ENCODE measurements around the gene PDE4D.

DNA sequence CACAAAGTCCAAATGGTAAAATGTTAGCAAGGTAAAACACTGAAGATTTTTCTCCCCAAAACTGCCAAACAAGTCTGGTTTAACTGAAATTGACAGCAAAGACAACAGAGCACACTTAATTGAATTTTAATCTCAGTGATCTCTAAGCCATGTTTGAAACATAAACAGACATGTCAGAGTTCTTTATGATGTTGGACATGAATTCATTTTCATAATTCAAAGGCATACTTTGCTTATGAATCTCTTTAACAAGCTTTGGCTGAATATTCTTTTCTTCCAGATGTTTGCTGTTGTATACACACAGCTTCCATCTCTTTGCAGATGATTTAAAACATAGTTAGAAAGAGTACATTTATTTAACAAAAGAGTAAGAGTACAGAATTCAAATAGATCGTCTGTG is 801.6 kb downstream of the PDE4D start:
- TF ChIP-seq, protein P1, sequence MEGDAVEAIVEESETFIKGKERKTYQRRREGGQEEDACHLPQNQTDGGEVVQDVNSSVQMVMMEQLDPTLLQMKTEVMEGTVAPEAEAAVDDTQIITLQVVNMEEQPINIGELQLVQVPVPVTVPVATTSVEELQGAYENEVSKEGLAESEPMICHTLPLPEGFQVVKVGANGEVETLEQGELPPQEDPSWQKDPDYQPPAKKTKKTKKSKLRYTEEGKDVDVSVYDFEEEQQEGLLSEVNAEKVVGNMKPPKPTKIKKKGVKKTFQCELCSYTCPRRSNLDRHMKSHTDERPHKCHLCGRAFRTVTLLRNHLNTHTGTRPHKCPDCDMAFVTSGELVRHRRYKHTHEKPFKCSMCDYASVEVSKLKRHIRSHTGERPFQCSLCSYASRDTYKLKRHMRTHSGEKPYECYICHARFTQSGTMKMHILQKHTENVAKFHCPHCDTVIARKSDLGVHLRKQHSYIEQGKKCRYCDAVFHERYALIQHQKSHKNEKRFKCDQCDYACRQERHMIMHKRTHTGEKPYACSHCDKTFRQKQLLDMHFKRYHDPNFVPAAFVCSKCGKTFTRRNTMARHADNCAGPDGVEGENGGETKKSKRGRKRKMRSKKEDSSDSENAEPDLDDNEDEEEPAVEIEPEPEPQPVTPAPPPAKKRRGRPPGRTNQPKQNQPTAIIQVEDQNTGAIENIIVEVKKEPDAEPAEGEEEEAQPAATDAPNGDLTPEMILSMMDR (IDR thresholded peaks at IDR 0.05; ENCODE audit: insufficient read depth, low read length): no peak
- TF ChIP-seq POLR2AphosphoS5 (IDR thresholded peaks at IDR 0.05; ENCODE audit: low read depth) (no peak), SPI1 (IDR thresholded peaks at IDR 0.05; ENCODE audit: borderline replicate concordance, low read depth) (no peak)
- TF ChIP-seq, protein P2, sequence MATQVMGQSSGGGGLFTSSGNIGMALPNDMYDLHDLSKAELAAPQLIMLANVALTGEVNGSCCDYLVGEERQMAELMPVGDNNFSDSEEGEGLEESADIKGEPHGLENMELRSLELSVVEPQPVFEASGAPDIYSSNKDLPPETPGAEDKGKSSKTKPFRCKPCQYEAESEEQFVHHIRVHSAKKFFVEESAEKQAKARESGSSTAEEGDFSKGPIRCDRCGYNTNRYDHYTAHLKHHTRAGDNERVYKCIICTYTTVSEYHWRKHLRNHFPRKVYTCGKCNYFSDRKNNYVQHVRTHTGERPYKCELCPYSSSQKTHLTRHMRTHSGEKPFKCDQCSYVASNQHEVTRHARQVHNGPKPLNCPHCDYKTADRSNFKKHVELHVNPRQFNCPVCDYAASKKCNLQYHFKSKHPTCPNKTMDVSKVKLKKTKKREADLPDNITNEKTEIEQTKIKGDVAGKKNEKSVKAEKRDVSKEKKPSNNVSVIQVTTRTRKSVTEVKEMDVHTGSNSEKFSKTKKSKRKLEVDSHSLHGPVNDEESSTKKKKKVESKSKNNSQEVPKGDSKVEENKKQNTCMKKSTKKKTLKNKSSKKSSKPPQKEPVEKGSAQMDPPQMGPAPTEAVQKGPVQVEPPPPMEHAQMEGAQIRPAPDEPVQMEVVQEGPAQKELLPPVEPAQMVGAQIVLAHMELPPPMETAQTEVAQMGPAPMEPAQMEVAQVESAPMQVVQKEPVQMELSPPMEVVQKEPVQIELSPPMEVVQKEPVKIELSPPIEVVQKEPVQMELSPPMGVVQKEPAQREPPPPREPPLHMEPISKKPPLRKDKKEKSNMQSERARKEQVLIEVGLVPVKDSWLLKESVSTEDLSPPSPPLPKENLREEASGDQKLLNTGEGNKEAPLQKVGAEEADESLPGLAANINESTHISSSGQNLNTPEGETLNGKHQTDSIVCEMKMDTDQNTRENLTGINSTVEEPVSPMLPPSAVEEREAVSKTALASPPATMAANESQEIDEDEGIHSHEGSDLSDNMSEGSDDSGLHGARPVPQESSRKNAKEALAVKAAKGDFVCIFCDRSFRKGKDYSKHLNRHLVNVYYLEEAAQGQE (IDR thresholded peaks at IDR 0.05; ENCODE audit: insufficient replicate concordance, low read depth): no peak
